Fibroblast of the aortic adventitia (primary cell): ENCODE measurements around the gene ILF3. TPM values are rescaled to one million over a fixed set of nuclear protein-coding genes. Genes with fewer than 3 reads are reported as not detected.

Experiments
- DNase-seq: peaks from one replicate; pipeline ENCODE4 v3.0.0-alpha.2; 2010; ENCODE audit warnings: low read depth
- H3K4me3 ChIP-seq: 2 replicates; pipeline ENCODE4 v1.5.1; 2011; ENCODE audit warnings: low read depth, mild to moderate bottlenecking, control low read depth, low read length, moderate library complexity
- CTCF ChIP-seq: IDR thresholded peaks from 2 replicates; pipeline ENCODE4 v1.5.1; 2011; ENCODE audit warnings: mild to moderate bottlenecking, low read length, control low read depth, inconsistent platforms; ENCODE audit not compliant: insufficient read depth
- small RNA-seq: library from RNA; depleted of rRNA; stranded (forward); fragments of <200 nt; gene quantifications from one replicate; pipeline ENCODE3, GENCODE V24; 2012
- total RNA-seq: library from RNA; depleted of rRNA; stranded (reverse); fragments of >200 nt; gene quantifications from 2 replicates; pipeline ENCODE4 v1.2.3, GENCODE V29; 2012; ENCODE audit warnings: low replicate concordance

The ILF3 gene
- total RNA-seq, 1 donor, result 119 TPM

- H3K4me3 ChIP-seq, result no peak overlapping the region
- no peak for DNase-seq
- no peak for TF ChIP-seq CTCF
These were observed 76.8 kb downstream of the ILF3 start for GRCh38 chr19:10730932-10731331.

- no peak for TF ChIP-seq CTCF
- H3K4me3 ChIP-seq, result no peak overlapping the region
- no peak for DNase-seq
These were observed 81.6 kb downstream of the ILF3 start for GRCh38 chr19:10735741-10736140.

- no peak for DNase-seq
- no peak for TF ChIP-seq CTCF
These were observed 82.0 kb downstream of the ILF3 start for GRCh38 chr19:10736189-10736588.

GRCh38 chr19:10736916-10737551 is 82.9 kb downstream of the ILF3 start:
- H3K4me3 ChIP-seq, result no peak overlapping the region
- no peak for TF ChIP-seq CTCF
- no peak for DNase-seq

More at GRCh38 chr19:10736189-10736588, 82.0 kb downstream of the ILF3 start:
- H3K4me3 ChIP-seq, result no peak overlapping the region

GRCh38 chr19:10737722-10738121 is 83.6 kb downstream of the ILF3 start:
- H3K4me3 ChIP-seq, result no peak overlapping the region
- DNase-seq, result no peak
- no peak for TF ChIP-seq CTCF

- DNase-seq, result peak; percentile 18
- TF ChIP-seq CTCF, result no peak
- no peak overlapping the region for H3K4me3 ChIP-seq
These were observed 86.7 kb downstream of the ILF3 start for GRCh38 chr19:10740798-10741197.

Small RNA genes within 50 kb of the gene (small RNA-seq; reads per million reads assigned to genes)
- not detected for gene MIR638

Other genes with a start within 250 kb of the ILF3 start
- gene PDE4A, start 233.8 kb upstream of the ILF3 start, total RNA-seq, result 1.8 and 7.0 TPM in 2 replicates
- gene KEAP1, start 151.0 kb upstream of the ILF3 start, total RNA-seq, result 62.5 and 130 TPM in 2 replicates
- gene S1PR5, start 136.9 kb upstream of the ILF3 start, total RNA-seq, result 0.27 and 0.41 TPM in 2 replicates
- 6.3 and 11.4 TPM in 2 replicates for gene ATG4D, start 110.4 kb upstream of the ILF3 start, total RNA-seq
- gene KRI1, start 88.3 kb upstream of the ILF3 start, total RNA-seq, result 11.1 and 25.0 TPM in 2 replicates
- gene CDKN2D, start 85.4 kb upstream of the ILF3 start, total RNA-seq, result 3.8 and 9.2 TPM in 2 replicates
- not detected in 2 replicates for gene AP1M2, start 67.0 kb upstream of the ILF3 start, total RNA-seq
- 48.2 and 71.2 TPM in 2 replicates for gene SLC44A2, start 28.8 kb upstream of the ILF3 start, total RNA-seq
- 17.7 and 21.1 TPM in 2 replicates for gene QTRT1, start 47.1 kb downstream of the ILF3 start, total RNA-seq
- gene DNM2, start 63.7 kb downstream of the ILF3 start, total RNA-seq, result 44.6 and 83.2 TPM in 2 replicates
- 30.2 and 44.3 TPM in 2 replicates for gene TMED1, start 181.9 kb downstream of the ILF3 start, total RNA-seq
- gene C19orf38, start 194.1 kb downstream of the ILF3 start, total RNA-seq, result 0.41 and 0.81 TPM in 2 replicates
- gene CARM1, start 217.2 kb downstream of the ILF3 start, total RNA-seq, result 16.4 and 39.6 TPM in 2 replicates